VCaP (cell line): ENCODE measurements around the gene HCAR3.
"Not testable (repeated sequence)": the region's sequence is repeated elsewhere in the genome, so short reads cannot be mapped to it uniquely, and the experiment has no call there.

Source experiments
- H3K27ac ChIP-seq: fragments of 450-650 bp; 2 replicates; pipeline ENCODE4 v1.5.1; 2017
- CTCF ChIP-seq: fragments of 450-650 bp; conservative IDR thresholded peaks from 2 replicates; pipeline ENCODE4 v1.5.1; 2017; ENCODE audit warnings: mild to moderate bottlenecking, moderate library complexity

The HCAR3 gene

GRCh38 chr12:122716658-122717057 is at the start of gene HCAR3:
Gene HCAR3, minus strand, starts transcription at chr12:122716811. Its CDS starts 74 bp downstream, at chr12:122716737.
- H3K27ac ChIP-seq: not testable (repeated sequence)

- H3K27ac ChIP-seq: no peak overlapping the region
- no peak for TF ChIP-seq CTCF
Measured at GRCh38 chr12:122757568-122757967, 41.0 kb upstream of the HCAR3 start.

GRCh38 chr12:122754790-122755189 is 38.2 kb upstream of the HCAR3 start:
- no peak for TF ChIP-seq CTCF
- H3K27ac ChIP-seq: no peak overlapping the region; the same call in 1 of the 2 replicates

GRCh38 chr12:122753319-122753650 is 36.7 kb upstream of the HCAR3 start:
- no peak for TF ChIP-seq CTCF
- peak overlapping the region; percentile 95 for H3K27ac ChIP-seq

GRCh38 chr12:122752464-122753318 is 36.1 kb upstream of the HCAR3 start, which contains the start of gene DENR:
Gene DENR, plus strand, starts transcription at chr12:122752824. Its CDS starts 878 bp downstream, at chr12:122753702.
- TF ChIP-seq CTCF: peak; percentile 92
- peak within 1 kb of the TSS; percentile 95 for H3K27ac ChIP-seq

GRCh38 chr12:122750781-122751515 is 34.3 kb upstream of the HCAR3 start:
- H3K27ac ChIP-seq: peak overlapping the region; percentile 95

- TF ChIP-seq CTCF: no peak
- H3K27ac ChIP-seq: peak overlapping the region; percentile 95
Measured at GRCh38 chr12:122749569-122750332, 33.1 kb upstream of the HCAR3 start.
